GM21619 (cell line): ENCODE data around the gene DDX10.

ENCODE experiments used
- ATAC-seq: cut with Tn5 transposase; IDR thresholded peaks from one replicate; pipeline ENCODE4 v1.9.1; 2021; ENCODE audit not compliant: unreplicated experiment

The DDX10 gene

DNA sequence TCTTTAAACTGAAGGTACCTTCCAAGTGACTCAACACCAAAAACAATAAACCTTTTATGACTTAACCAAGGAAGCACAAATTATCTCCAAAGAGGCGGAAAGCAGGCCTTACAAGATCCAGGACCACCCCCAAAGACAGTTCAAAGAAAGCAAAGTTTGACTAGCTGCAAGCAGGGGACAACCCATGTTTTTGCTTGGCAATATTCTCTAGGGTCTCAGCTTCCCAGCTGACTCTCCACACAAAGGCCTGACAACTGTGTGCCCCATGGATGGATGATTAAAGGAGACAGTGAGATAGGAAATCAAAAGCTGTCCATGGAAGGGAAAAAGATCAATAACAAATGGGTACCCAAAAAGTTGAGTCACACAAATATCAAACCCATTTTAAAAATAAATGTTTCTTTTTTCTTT lies 232.2 kb downstream of the DDX10 start:
- ATAC-seq = no peak

DNA sequence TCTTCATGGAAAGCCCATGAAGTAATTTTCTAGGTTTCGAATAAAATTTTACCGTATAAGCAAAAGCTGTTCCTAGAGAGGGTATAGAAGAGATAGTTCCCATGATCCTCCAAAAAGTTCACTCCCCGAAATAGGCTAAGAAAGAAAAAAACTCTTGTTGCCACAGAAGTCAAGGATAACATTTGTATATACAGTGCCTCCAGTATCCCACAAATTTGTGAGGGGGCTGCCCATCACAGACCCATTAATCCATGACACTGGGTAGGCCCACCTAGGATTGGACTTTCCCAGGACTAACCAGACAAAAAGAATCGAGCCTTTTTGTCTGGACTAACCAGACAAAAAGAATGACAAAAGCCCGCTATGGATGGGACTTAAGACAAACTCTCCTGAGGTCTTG lies 233.0 kb downstream of the DDX10 start:
- ATAC-seq = no peak

DNA sequence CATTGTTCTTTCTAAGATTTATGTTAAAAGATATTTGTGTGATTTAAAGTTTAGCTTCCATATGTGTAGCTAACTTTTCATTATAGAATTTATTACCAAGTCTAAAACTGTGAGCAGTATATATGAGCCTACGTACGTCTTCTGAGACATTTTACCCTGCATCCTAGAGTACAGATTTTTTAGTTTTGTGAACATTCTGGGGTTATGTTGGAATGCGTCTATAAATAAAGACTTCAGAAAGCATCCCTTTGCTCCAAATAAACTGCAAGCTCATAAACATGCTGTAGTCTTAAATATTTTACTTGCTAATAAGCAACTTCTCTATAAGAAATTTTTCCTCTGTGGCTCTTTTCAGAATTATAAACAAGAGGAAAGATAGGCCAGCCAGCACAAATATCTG lies 236.5 kb downstream of the DDX10 start:
- ATAC-seq = no peak

DNA sequence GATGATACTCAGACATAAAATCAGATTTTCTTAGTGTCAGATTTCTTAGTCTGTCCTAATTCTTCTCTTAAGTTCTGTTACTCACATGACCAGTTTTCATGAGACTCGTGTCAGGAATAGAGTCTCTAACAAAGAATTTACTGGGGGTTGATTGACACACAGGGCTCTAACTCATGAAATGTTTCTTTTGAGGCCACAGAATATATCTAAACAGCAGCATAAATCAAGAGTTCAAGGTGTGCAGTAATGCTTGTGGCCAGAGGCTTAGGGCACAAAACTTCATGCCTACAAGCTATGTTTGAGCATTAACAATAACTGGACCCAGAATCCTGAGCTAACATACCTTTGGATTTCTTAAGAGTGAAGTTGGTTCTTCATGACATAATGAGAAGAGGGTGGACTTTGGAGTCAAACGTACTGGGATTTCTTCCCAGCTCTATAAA lies 237.2 kb downstream of the DDX10 start:
- no peak for ATAC-seq

DNA sequence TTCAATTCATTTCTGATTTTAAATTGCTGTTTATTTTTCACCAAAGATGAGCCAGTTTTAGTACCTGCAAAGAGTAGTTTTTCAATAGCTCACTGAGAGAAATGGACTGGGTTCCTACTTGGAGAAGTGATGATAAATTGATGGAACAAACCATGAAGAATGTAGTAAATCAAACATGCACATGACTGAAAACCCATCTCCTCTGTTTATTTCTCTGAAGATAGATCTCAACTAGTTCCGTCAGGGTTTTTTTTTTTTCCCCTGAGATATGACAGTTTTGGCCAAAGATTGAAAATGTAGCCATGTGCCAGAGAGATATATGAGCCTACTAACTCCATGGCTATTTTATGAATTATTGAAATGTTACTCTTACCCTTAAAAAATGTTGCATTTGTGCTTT lies 239.6 kb downstream of the DDX10 start:
- ATAC-seq = no peak

DNA sequence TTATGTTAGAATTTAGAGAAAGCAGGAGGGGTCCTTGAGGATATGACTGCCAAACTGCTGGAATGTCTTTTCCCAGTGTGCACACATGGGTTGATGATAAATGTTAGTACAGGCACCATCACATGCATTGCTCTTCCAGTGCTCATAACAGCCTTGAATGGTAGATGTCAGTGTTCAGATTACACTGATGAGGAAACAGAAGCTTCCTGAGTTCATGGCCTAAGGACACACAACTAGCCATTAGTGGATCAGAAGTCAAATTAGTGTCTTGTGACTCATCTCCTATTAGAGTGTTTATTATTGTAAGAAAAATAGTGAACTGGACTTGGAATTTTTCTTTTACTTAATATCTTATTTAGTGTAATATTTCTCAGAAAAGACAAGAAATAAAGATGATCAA lies 241.5 kb downstream of the DDX10 start:
- no peak for ATAC-seq

DNA sequence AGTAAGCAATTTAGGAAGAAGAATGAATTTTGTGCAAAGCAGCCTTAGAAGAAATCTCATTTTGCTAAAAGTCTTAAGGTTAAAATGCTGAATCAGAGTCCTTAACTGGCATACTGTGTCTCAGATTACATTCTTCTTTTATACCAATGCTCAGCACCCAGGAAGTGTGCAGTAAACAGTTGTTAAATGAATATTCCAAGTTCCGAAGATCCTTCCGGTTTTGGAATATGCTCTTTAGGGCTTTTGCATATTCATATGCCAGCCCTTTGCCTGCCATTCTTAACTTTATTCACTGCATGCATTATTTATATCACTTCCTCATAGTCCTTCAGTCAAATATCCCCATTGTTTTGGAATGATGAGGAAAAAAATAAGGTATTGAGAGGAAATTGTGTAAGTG lies 242.0 kb downstream of the DDX10 start:
- ATAC-seq = no peak

DNA sequence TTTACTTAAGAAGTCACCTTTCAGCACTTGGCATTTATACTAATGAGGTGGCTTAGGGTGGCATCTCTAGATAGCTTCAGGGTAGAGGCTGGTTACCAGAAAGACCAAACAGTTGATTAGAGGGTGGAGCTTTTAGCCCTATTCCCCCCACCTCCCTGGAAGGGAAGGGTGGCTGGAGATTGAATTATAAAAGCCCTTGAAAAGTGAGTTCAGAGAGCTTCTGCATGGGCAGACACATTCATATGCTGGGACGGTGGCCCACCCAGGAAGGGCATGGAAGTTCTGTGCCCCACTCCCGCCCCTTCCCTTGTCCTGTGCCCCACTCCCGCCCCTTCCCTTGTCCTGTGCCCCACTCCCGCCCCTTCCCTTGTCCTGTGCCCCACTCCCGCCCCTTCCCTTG lies 244.2 kb downstream of the DDX10 start:
- ATAC-seq = no peak

DNA sequence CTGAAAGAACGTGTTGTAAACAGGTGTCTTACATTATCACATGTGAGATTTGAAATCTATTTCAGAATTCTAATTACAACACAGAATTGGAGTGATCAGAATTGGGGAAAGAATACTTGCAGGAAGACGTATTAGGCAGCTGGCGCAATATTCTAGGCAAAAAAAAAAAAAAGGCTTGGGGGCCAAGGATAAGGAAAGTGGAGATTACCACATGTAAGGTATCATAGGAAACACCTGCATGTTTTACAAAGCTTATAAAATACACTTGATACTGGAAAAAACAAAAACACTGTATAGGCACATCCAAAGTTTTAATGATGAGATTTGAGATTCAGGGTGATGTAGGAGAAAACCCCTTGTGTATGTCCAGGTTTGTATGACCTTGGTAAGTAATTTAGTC lies 245.1 kb downstream of the DDX10 start:
- ATAC-seq = no peak

DNA sequence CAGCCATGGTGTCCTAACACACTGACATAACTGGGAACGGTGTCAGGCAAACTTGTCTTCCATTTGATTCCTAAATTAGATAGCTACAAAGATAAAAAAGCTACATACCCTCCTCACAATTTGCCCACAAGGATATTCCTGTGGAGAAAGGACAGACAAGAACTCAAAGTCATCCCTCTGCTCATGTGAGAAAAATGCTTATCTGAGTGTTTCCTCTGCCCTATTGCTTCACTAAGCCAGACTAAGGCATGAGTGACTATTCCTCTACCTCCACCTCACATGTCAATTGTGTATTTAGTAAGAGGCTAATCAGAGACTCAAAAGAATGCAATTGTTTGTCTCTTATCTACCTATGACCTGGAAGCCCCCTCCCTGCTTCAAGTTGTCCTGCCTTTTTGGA lies 247.7 kb downstream of the DDX10 start:
- ATAC-seq = no peak

DNA sequence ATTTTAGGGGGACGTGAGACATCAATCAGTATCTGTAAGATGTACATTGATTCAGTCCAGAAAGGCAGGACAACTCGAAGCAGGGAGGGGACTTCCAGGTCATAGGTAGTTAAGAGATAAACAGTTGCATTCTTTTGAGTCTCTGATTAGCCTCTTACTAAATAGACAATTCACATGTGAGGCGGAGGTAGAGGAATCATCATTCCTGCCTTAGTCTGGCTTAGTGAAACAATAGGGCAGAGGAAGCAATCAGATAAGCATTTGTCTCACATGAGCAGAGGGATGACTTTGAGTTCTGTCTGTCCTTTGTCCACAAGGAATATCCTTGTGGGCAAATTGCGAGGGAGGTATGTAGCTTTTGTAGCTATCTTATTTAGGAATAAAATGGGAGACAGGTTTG lies 248.3 kb downstream of the DDX10 start:
- ATAC-seq = no peak

DNA sequence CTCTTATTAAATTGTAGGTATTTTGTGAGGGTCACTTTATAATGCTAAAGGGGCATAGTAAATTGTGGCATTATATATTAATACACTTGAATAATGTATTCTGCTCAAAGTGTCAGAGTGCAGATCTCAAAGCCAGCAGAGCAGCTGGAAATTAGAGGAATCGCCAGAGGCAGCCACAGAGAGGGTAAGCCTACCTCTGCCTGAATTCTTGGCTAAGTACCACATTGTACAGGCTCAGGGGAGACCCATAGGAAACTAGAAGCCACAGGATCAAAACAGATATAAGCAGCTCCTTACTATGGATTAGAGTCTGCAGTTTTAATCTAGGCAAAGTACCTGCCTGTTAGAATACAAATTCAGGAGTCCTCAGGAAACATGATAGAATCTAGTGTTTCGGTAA lies 249.3 kb downstream of the DDX10 start:
- ATAC-seq = no peak

DNA sequence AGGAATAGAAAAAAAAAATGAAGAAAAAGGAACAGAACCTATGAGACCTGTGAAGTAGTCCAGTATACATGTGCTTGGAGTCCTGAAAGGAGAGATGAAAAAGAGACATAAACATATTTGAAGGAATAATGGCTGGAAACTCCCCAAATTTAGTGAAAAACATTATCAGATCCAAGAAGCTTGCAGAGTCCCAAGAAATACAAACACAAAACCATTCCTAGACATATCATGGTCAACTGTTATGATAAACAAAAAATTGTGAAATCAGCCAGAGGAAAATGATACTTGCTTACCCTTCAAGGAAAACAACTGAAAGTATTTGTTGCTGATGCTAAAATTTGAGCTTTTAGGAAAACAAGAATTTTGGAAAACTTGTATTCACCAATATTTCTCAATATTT lies 250.1 kb downstream of the DDX10 start:
- no peak for ATAC-seq

DNA sequence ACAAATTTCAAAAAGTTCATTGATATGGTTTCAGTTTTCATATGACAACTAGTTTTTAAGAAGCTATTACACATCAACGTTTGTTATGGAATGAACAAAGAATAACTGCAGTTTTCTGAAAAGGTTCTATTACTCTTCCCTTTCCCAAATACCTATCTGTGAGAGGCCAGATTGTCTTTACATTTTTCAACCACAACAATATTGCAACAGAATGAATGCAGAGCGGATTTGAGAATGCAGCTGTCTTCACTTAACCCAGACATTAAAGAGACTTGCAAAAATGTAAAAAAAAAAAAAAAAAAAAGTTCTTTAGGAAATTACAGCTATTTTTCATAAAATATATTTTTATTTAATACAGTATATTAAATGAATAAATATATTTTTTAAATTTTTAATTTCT lies 250.8 kb downstream of the DDX10 start:
- ATAC-seq = no peak

DNA sequence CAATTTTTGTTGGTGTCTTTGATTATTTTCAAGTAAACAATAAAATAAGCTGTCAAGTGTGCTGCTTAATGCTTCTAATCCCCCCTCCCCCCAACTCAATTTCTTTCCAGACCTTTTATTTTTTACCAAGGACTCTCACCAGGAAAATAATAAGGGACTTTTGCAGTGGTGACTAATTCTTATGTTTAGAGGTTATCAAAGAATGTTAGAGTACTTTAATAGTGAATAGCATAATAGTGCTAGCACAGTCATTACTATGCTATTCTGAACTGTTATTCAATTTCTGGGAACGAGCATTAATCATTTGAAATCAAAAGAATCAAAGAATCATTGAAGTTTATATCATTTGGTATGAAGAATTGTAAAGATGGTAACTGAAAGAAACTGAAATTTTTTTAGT lies 251.4 kb downstream of the DDX10 start:
- ATAC-seq = no peak

DNA sequence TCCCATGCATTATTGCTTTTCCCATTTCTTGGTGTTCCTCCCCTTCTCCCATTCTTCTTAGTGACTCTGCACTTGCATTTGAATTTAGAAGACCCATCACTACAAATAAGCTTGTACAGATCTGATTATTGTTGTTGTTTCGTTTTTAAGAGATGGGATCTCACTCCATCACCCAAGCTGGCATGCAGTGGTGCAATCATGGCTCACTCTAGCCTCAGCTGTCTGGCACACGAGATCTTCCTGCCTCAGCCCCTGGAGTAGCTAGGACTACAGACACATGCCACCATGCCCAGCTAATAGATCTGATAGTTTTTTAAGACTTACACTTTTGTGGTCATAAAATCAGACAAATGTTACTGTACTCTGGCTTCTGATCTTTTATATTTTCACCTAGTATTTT lies 252.1 kb downstream of the DDX10 start:
- ATAC-seq = no peak

DNA sequence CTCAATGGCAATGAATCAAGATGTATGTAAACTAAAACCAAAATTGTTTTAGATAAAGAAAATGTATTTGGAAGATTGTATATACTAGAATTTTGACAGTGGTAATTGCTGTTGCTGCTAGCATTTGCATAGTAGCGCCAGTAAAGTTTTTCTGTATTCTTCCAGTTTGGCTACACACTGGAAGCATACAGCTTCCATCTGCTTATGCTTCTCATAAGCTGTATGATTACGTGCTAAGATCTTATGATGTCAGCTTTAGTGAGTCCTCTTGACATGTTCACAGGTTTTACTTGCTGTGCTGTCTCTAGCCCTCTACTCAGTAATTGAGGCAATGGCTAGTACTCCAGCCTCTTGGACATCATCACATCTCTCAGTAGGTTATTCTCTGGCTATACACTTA lies 256.3 kb downstream of the DDX10 start:
- no peak for ATAC-seq

DNA sequence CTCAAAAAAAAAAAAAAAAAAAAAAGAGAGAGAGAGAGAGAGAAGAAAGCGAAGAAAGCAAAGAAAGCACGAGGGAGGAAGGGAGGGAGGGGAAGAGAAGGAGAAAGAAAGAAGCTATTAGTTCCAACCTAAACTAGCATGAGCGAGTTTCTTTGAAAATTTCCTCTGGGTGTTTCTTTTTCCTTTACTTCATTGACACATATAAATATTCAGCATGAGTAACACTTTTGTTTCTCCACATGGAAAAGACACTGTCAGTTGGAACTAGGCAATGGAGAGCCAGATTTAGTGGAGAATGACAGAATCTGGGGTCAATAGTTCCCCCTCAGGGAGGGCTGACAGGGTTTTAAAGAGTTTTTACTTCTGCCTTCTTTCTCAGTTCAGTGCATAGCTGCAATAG lies 257.4 kb downstream of the DDX10 start:
- ATAC-seq = no peak

DNA sequence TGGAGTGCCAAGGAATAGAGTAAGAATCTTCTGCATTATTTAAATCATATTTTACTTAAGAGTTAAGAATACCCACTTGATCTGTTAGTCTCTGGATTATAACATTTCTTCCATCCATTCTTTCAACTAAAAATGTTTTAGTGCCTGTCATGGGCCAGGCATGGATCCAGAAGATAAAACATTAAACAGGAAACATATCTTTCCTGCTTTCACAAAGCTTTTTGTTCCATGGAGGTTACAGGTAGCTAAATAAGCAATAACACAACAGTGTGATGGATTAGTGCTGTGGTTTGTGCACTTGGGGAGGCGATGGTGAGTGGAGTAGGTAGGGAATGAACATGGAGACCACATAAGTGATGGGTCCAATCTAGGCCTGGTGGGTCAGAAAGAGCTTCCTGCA lies 258.5 kb downstream of the DDX10 start:
- no peak for ATAC-seq

DNA sequence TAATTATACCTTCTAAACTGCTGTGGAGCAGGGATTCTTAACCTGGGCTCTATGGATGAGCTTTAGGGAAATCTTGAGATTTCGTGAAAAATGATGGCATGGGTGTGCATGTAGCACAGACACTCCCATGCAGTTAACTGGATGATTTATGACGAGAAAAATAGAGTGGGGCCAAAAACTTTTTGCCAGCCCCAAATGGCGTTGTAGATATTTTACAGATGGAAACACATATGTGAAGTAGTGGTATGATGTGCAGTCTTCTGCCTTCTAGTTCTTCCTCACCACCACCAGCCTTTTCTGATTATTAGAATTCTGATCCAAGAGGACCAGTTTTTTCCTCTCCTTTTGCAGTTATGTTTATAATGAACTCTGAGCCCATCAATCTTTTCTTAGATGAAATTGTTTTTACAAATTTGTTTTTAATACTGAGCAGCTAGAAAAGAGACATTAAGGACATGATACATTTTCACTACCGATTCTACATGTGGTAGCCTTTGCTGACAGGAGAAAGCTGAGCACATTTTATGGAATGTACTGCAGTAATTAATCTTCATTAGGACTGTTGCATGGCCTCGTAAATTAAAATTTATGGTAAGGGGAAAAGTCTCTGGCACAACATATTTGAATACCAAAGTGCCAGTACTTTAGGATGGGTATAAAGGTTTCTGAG lies 261.4 kb downstream of the DDX10 start:
- ATAC-seq = no peak

DNA sequence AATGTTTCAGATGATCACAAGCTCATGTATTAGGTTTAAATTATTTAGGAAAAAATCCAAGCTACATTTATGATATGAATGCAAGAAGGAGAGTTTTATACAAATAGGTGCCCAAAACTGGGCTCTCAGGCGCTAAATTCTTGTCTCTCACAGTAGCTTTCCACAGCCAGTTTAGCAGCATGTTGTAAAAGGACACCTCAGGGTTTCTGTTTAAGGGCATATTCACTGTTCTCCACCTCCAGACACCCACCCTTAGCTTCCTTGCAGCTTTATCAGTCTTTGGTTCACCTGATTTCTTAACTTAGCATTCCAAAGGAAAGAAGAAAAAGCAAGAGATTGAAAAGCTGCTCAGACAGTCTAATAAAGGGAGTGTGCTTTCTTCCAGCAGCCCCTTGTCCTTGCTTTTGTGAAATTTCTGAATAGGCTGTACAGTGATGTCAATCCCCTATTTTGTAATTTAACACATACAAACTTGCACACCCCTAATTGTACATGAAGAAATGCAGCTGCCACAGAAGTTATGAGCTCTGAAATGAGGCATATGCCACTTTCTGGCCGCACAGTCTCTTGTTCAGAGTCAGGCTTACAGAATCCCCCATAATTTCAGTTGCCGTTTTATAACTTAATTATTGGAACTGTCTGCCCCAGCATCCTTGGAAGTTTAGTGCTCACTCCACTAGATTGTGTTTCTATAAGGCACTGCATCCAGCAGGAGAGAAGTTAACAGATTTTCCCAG lies 262.1 kb downstream of the DDX10 start:
- ATAC-seq = no peak

DNA sequence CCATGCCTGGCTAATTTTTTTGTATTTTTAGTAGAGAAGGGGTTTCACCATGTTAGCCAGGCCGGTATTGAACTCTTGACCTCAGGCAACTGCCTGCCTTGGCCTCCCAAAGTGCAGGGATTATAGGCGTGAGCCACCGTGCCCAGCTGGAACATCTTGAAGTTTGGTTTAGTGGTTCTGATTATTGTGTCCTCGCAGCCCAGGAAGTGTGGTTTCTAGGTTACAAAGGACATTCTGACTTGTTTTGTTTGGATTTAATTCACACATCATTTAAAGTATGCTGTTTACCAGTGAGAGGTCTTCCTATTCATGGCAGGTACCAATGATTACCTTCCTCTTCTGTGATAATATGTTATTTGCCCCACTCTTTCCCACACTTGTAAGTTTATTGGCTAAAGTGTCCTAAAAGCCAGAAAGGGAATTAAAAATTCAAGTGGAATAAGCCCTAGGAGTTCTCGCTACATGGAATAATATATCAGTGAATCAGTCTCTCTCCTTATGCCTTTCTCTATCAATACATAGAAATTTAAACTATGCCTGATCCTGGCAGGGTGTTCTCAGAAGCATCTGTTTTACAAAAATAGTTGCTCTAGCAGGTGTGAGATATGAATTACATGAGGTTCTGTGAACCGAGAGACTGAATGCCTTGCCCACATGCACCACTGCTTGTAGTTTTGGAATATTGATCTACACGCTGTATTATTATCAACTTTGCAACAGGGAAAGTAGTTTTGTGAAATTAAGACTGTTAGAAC lies 263.1 kb downstream of the DDX10 start:
- ATAC-seq = no peak
